NCI-H1930 (cell line): ENCODE measurements around the gene CARMIL1.

ENCODE experiments used
- DNase-seq, 2 experiments: peaks; one replicate each; lab custom pipeline; 2025; lab: John Stamatoyannopoulos, UW

Gene CARMIL1

DNA sequence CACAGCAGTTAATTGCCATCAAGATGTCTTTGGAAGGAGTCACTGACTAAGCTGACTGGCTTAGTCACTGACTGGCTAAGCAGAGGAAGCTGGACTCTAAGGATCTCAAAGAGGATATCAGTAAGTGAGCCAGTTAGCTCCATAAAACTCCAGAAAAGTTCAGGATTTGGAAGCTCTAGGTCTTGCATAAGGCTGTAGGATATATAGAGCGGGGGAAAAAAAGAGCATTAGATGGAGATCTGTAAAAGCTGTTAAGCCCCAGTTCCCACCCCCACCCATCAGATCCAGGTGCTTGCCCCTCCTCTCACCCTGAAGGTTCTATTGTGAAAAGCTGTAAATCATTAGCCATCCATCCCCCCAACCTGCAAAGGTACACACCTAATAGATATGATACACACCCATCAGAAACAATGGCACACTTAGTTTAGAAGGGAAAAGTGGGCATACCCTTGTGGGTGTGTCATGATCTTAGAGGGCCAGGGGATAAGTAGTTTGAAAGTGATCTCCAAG is 32.2 kb downstream of the CARMIL1 start:
- no peak for DNase-seq

DNA sequence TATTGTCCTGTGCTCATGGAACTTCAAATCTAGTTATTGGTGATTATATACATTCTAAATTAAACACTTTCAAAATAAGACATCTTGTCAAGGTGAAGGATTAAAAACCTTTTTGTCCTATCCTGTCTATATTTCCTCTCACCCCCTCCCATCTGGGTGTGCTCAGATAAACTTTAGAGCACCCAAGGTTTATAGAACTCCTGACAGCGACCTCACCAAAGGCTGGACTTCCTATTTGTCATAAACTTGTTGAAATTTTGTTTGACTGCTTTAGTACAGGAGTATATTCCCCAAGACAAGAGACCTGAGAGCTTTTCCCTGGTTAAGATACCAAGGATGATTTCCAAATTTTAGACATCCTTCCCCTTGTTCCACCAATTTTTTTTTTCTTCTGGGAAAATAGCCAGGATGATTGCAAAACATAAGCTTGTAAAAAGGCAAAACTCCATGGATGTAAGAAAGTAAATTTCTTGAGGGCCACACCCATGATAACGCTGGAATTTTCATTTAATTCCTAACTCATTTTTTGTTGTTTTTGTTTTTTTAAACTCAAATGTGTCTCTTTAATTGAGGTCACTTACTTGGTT is 33.0 kb downstream of the CARMIL1 start:
- no peak for DNase-seq

DNA sequence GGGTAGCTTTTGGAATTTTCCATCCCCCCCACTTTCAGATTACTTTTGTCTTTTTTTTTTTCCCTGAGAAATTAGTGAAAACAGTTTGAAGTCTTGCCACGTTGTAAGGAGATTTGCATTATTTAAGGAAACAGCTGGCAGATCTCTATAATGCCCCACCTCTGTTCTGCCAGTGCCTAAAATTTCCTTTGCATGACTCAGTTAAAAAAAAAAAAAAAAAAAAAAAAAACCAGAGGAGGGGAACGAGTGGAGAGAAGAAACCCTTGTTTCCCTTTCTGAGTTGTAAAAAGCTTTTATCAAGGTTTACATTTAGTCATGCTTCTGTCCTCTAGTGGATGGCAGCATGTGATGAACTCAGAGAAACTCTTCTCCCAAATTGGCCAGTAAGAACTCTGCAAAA is 33.5 kb downstream of the CARMIL1 start:
- no peak for DNase-seq

DNA sequence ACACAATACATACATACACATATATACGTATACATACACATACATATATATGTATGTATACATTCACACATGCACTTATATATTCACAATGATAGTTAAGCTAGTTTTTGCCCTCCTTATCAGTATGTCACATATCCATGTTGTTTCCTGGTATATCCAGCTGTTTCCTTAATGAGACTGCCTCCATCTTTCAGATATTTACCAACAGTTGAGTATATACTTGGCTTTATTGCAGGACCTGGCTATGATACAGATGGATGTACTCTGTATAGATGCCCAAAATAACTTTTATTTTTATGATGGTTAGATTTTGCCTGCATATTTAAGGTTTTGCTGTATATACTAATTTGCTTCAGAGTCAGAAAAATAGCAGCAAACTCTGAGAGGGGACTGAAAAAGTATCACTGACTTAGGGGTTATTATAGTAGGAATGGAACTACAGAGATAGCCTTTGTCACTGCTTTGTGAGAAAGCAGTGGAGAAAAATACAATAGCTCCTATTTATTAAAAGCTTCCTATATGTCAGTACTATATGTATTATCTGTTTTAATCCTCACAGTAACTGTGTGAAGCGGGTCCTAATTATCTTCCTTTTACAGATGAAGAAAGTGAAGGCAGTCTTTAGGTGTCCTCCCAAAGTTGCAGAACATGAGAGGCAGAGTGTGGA is 35.5 kb downstream of the CARMIL1 start:
- no peak for DNase-seq

DNA sequence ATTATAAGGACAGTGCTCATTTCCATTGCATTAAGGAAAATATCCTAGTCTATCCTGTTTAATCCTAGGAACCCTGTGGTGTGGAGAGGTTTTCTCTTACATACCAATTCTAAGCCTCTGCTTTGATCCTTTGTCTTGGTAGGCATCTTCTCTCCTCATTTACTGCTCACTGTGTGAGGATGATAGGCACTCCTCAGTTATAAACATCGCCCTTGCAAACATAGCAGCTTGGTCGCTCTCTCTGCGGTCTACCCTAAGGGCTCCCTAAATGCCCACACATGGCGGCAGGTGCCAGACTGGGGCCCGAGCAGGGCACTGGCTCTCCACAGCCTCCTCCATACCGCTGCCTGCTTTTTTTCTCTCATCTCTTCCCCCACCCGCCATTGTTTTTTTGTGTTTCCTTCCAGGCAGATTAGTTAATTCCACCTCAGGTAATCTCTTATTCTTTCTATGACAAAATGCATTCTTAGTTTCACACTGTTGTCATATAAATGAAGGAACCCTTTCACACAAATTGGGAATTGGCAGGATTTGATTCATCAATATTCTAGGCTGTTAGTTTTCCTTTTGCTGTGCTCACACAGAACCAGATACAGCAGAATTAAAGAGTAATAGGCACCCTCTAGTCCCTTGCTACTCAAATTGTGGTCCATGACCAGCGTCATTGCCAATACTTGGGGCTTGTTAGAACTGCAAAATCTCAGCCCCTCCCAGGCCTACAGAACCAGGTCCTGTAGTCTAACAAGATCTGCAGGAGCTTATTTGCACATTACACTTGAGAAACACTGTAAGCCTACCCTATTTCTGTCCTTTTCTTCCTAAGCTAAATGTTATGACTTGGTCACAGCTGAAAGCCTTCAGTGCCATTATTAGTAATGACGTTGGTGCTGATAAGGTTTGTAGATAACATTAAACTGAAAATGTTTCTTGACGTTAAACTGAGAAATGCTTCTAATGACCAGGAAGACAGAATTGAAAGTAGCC is 36.3 kb downstream of the CARMIL1 start:
- no peak for DNase-seq

DNA sequence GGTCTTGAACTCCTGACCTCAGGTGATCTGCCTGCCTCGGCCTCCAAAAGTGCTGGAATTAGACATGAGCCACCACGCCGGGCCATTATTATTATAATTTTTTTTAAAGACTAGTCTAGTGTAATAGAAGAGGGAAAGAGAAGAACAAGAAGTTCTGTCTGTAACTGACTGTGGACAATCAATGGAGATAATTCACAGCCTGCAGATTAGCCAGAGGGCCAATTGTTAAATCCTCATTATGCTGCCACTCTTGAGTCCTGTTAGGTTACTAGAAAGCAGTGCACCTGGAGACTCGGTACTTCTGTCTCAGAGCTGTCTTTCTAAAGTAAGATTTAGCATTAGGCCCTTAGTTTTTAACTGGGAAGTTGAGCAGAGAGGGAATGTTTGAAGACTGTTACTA is 37.5 kb downstream of the CARMIL1 start:
- DNase-seq = no peak

DNA sequence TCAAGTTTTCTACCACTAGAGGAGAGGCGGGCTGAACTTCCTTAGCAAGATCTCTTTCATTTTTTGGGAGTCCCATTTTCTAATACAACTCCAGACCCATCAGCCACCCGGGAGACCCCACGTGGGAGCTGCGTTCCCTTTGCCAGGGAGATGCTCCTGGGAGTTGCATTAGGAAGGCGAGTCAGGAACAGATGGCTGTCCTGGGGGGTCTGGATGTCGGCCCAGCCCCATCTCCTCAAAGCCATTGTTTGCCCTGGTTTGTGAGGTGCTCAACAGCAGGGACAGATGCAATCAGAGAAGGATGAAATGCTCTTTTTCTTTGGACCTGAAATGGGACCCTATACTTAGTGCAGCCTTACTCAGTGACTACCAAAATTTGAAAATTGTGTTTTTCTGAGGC is 39.4 kb downstream of the CARMIL1 start:
- DNase-seq = no peak

DNA sequence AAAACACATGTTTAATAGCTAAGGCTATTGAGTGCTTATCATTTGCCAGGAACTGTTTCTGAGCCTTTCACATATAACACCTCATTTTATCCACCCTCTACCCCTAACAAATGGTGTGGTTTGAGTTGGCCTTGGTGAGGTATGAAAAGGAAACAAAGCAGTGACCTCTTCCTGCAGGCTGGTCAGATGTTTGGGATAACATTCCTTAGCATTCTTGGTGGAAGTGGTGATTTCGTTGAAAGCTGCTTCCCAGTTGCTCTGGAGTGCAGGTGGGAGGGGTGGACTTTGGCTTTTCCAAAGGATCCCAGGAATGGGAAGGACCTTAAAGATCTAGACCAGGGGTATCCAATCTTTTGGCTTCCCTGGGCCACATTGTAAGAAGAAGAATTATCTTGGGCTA is 41.3 kb downstream of the CARMIL1 start:
- DNase-seq = no peak

DNA sequence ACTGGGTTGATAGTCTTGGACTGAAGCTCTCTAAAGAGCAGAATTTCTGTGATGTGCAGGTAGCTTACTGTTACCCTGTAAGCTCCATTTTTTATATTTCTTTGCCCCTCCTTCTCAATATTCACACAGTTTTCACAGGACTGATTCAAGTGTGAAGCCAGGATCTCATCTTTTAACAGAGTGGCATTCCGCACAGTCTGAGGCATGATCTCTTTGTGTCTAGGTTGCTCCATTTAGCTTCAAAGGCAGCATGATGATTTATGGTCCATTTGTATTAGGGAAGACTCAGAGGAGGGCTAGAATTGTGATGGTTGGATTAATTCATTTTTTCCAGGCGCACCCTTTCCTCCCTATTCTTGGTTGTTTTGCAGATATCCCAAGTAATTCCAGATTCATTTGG is 43.5 kb downstream of the CARMIL1 start:
- DNase-seq = no peak

DNA sequence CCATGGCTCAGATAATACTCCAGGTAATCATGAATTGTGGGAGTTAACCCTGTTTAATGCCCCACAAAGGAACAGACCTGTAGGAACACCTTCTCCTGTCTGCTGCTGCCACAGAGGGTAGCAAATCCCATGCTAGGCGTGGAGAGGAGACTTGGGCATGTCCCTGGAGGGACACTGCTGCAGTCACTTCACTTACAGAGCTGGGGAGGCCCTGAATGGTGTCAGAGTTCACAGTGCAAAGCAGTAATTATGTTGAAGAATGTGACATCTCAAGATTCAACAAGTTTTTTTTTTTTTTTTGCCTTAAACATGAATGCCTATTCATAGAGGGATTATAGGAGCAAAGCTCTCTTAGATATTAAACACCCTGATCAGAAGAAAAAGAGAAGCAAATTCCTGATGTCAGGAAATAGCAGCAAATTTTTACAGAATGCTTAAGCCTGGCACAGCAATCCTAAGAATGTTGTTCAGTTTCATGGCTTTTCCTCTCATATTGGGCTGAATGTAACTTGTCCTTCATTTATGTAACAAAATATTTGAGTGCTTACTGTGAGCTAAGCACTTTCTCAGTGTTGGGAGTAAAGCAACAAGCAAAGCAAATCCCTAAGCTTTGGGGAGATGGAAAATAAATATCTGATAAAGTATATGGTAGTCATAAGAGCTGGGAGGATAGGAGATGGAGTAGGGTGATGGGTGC is 45.0 kb downstream of the CARMIL1 start:
- DNase-seq = no peak

DNA sequence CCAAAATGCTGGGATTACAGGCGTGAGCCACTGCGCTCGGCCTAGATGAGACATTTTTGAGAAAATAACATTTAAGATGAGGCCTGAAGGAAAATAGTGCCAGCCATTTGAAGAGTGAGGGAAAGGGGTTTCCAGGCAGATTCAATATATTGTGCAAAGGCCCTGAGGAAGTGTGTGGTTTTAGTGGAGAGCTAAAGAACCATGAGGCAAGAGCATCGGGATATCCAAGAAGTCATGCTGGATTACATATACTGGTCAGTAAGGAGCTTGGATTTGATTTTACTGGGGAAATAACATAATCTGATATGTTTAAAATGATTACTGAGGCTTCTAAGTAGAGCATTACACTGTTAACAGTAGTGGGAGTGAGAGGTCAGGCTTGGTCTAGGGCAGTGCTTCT is 47.0 kb downstream of the CARMIL1 start:
- DNase-seq = no peak

DNA sequence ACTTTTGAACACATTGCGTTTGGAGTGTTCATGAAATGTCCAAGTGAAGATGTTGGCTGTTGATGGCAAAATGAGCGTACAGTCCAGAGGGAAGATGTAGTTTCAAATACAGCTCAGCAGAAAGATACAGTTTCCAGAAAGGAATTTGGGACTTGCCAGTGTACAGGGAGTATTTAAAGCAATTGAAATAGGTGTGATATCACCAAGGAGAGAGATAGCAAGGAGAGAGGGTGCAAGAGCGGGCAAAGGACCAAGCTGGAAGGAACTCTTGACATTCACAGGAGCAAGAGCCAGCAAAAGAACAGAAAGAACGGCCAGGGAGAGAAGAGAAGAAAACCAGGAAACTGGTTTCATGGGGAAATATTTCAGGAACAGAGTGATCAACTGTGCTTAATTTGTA is 47.8 kb downstream of the CARMIL1 start:
- DNase-seq = no peak

DNA sequence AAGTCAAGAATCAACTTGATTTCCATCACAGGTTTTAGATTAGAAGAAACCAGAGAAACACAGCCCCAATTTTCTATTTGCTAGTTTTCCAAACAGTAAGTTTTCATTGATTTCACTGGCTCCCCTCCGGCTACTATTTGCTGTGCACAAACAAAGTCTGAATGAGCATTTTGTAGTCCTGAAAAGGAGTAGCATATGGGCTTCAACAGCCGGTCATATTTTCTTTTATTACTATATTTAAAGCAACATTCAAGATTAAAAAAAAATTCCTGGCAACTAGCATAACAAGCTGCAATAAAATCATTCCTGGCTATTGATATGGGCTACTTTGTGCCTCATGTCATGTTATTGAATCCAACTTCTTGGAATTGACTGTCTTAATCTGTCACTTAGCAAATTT is 48.3 kb downstream of the CARMIL1 start:
- DNase-seq = no peak

DNA sequence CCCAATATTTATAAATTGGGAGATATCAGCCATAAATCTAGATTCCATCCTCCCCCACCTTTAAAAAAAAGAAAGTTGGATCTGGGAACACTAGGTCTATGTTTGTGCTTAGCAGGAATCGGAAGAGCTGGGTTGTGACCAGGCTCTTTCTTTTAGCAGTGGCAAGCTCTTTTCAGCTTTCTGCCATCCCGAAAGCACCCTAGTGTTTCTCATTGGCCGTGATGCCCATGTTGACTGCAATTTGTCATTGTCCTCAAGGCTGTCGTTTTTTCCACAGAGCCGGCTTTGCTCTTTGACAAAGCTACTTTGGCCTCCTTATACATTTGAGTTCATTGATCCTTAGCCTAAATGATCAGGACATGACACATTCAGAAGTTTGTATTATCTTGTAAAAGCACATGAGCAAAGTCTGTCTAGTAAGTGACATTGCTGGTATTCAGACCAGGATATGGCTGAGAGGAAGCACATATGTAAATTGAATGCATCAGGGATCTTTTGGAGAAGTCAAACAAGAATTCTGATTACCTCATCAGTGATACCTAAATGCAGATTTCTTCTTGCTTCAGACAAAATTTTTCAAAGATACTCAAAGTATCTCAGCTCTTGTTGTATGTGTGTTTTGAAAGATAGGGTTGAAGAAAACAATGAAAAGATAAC is 50.1 kb downstream of the CARMIL1 start:
- DNase-seq = no peak

DNA sequence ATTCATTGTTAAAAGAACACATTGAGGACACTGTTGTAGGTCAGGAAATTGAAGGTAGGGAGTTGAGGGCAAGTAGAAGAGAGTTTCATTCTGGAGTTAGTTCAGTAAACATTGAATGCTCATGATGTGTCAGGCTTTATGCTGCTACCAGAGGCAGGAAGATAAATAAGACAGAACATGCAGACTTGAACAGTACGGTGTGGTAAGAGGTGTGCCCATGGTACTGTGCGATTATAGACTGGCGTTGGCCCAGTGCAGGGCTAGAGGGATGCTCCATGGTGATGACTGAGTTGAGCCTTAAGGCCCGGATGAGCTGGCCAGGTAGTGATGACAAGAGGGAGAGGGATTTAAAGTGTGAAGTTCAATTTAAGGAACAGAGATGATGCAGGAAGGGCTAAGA is 50.8 kb downstream of the CARMIL1 start:
- DNase-seq = no peak

DNA sequence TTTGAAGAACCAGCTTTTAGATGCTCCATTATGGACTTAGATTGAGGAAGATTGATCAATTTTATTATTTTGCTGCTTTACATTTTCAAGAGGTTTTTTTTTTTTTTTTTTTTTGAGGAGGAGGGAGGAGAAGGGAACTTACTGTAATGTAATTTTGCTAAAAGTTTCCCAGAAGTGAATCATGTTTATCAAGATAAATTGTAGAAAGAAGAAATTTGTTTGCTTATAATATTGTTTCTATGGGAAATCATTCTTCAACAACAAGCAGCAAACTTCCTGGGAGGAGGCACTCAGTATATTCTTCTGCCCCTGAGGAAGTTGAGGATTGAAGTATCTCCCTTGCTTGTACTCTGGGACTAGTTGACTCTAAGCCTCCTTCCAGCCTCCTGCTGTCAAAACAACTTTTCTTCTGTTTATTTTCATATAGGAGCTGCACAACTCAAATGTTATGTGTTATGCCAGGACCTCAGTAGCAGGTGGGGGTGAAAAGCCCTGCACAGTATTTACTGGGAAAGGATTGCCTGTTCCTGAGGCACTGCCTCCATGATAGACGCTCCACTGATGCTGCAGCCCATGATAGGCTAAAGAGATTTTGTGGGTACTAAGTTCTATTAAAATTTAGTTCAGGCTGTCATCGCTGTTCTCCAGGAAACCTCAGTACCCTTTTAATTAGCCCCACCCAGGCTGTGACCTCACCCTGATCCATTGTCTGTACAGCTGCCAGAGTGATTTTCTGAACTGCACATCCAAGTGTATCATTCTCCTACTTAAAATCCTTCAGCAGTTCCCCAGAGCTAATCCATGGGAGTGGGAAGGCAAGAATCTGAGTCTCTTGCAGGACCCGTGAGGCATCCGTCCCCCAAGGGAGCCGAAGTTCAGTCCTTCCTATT is 51.9 kb downstream of the CARMIL1 start:
- DNase-seq = no peak

DNA sequence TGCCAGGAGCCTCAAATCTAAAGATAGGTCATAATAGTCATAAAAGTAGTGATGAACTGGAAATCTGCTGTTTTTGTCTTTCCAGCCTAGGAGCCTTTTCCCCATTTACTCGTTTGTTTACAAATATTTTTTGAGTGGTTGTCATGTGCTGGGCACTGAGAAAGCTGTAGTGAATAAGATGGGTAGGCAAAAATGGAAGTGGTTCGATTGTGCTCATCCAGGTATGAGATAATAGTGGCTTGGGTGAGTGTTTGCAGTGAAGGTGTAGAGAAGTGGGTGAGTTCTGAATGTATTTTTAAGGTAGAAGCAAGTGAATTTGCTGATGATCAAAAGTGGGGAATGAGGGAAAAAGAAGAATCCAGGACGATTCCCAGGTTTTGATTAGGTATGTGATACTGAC is 53.0 kb downstream of the CARMIL1 start:
- no peak for DNase-seq

DNA sequence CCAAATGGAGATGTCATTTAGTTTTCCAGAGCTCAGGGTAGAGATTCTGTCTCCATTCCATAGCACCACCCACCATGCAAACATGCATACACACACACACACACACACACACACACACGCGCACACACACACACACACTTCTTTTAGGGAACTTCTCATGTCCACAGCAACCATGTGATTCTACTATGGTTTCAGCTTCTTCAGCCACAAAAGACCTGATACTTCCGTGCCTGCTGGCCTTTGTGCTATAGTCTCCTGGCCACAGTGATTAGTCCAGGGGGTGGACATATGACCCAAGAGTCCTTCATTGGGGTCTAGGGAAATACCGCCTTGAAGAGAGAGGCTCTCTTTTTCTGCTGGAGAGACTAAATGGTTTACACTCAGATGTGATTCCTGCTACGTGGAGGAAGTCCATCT is 53.5 kb downstream of the CARMIL1 start:
- no peak for DNase-seq

DNA sequence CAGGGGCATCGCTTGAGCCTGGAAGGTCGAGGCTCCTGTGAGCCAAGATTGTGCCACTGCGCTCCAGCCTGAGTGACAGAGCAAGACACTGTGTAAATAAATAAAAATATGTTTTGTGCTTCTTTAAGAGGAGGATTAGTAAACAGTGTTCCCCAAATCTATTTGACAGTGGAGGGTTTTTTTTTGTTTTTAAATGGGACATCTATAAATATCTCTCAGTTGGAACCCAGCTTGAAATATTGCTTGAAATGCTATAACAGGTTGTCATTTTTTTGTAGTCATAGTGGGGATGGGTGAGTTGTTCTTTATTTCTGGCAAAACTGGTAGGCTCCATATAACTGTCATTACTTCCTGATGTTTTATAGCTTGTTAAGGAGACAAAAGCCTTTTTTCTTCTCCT is 54.3 kb downstream of the CARMIL1 start:
- no peak for DNase-seq

DNA sequence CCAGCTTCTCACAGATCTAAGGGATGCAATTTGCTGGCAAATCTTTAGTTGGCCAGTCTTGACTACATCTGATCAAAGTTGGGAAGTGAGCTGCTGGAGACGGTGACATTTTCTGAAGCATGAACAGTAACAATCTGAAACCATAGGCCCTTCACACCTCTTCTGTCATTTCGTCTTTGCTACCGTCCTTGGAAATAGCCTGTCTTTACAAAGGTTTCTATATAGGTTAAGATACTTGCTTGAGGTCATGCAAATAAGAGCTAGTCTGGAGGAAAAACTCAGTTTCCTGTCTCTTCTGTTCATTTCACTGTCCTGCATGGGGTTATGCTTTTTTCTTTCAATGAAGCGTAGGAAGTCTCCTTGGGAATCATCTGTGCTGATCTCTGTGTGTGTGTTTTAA is 55.6 kb downstream of the CARMIL1 start:
- DNase-seq = no peak

DNA sequence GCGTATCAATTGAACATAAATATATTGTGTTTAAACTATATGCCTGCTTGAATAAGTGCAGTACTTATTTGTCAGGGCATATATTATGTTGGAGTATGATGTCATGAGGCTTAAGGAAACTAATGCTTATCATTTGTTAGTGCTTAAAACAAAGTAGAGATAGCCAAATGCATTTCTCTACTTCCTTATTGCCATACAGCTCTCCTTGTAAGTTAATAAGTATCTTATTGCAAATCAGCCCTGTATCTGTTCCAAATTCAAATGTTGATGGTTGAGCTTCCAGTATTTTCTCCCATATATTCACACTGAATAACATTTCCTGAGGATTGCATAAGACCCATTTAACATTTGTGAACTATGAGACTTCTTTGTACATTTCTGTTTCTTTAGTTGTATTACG is 57.8 kb downstream of the CARMIL1 start:
- DNase-seq = no peak
